HG03571 (cell line): ENCODE results near the gene CNNM1.

ENCODE experiments used
- ATAC-seq: cut with Tn5 transposase; IDR thresholded peaks from one replicate; pipeline ENCODE4 v1.9.1; 2021; ENCODE audit not compliant: unreplicated experiment

Gene CNNM1

DNA sequence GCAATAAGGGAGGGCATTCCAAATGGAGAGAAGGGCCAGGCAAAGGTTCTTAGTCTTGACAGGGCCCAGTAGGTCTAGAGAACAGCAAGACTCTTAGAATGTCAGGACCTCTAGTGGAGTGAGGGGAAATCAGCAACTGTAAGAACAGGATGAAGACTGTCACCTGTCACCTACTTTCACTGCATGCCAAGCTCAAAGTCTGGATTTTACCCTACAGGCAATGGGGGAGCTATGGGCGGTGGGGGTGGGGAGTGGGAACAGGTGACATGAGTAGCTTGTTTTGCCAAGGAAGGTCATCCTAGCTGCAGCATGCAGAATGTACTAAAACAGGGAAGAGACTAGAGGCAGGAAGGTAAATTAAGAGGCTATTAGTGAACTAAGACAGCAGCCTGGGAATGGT lies 82.9 kb downstream of the CNNM1 start:
- no peak for ATAC-seq

DNA sequence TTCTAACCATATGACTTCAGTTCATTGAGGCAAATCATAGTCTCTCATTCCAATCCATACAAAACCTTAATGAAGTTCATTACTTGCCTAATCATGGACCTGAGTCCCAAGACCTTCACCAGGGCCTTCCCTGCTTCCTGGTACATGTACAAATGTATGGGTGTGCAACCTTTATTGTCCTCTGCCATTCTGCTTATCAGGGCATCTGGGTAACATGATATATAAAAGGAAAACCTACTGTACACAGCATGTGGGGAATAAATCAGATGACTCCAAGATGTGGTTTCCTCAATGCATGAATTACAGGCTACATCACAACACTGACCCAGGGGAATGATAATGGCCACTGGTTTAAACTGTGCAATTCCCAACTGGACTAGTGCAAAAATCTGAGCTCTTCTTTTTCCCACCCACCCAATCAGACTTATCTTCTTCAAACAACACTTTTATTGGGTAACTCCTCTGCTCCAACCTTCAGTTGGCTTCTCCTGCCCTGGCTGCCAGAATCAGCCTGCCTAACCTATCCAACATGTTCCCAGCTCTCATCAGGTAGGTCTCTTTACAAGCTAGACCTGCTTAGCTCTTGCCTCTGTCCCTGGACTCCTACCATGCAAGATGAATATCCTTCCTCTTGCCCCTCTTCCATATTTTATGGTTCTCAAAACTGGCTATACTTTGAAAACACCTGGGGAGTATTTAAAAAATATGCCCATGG lies 89.9 kb downstream of the CNNM1 start:
- no peak for ATAC-seq

- no peak for ATAC-seq
Observed at GRCh38 chr10:99419688-99420087, 90.5 kb downstream of the CNNM1 start.

GRCh38 chr10:99421233-99421739 lies 92.1 kb downstream of the CNNM1 start:
- no peak for ATAC-seq

DNA sequence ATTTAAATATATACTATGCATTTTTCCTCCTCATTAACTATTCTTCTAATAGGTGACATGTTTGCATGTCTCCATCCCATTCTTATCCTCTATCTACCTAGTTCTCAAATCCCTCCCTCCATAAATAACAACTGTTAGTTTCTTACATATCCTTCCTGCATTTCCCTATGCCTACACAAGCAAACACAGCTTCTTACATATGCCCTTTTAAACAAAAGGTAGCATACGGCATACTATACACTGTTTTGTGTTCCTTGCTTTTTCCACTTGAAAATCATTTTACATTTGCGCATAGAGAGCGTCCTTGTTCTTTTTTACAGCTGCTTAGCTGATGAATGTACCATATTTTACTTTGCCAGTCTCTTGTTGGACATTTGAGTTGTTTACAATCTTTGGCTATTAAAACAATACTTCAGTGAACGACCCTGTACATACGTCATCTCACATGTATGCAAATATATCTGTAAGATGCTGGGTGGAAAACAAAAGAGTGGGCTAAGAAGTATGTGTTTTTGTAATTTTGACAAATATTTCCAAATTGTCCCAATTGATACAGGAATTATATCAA lies 93.5 kb downstream of the CNNM1 start:
- no peak for ATAC-seq

DNA sequence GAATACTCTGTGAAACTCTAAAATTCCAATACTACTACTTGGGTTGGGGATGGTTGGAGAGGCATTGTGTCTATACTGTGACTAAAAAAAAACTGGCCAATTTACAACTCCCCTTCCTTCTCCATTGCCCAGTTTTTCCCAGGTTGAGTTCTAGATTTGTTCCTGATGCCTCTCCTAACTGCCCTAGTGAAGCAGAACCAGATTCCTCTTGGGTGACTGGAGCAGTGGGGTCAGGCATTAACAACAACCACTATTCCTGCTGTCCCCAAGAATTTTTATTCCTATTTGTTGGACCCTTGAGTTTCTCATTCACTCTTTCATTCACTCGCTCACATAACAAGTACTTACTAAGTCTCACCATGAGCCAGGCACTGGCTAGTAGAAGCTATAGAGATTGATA lies 95.5 kb downstream of the CNNM1 start:
- ATAC-seq = no peak

GRCh38 chr10:99425204-99425603 lies 96.0 kb downstream of the CNNM1 start:
- ATAC-seq = no peak

GRCh38 chr10:99426689-99427088 lies 97.5 kb downstream of the CNNM1 start:
- ATAC-seq = no peak

DNA sequence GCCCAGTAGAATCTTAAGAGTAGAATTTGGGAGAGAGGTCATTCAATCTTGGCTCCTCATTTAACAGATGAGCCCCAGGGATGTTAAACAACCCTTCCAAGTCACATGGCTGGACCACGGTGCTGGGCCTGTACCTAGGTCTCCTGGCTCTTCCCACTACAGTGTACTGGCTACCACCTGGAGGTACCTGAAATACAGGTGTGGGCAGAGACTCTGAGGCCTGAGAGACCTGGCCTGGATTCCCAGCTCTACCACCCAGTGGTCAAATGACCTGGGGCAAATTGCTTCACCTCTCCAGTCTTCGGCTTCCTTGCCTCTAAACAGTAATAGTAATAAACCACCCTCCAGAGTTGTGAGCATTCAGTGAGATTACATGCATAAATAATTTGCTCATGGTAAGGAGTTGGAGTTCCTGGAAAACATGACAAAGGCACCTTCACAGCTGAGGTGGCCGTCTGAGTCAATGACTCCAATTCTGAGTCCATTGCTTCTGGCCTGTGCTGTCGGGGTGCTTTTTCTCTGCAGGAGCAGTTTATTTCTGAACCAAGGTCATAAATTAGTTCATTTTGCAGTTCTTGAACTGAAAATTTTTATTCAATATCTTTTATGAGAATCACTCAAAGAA lies 98.5 kb downstream of the CNNM1 start:
- ATAC-seq = no peak

DNA sequence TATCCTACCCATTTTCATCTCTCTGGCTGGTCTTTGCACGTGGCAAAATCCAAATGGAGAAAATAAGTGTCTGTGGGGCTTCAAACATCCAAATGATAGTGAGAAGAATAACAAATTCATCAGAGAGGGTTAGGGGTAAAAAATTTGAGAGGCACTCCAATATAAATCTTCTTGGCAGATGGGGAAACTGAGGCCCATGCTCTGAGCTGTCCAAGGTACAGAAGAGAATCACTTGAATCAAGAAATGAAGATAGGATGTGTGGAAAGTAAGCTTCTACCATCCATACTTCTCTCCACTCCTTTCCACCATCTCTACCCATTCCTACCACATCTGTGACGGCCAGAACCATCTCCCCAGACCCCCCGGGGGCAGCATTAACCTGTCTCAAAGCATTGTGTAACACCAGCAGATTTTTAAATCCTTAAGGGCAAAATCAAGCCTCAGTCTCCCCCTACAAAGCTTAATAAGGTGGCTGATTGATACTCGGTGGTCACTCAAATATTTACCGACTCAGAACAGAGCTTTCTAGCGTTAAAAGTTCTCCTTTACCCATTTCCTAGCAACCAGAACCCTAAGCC lies 100.5 kb downstream of the CNNM1 start:
- no peak for ATAC-seq

GRCh38 chr10:99430116-99430450 lies 100.9 kb downstream of the CNNM1 start:
- ATAC-seq = peak; percentile 5

GRCh38 chr10:99430451-99431189 lies 101.5 kb downstream of the CNNM1 start, which contains the start of gene GOT1:
Gene GOT1, minus strand, starts transcription at chr10:99430624. Its CDS starts 59 bp downstream, at chr10:99430565.
- peak; percentile 89 for ATAC-seq

GRCh38 chr10:99431190-99431760 lies 102.1 kb downstream of the CNNM1 start:
- ATAC-seq = no peak

- no peak for ATAC-seq
Observed at GRCh38 chr10:99432047-99432446, 102.9 kb downstream of the CNNM1 start.

DNA sequence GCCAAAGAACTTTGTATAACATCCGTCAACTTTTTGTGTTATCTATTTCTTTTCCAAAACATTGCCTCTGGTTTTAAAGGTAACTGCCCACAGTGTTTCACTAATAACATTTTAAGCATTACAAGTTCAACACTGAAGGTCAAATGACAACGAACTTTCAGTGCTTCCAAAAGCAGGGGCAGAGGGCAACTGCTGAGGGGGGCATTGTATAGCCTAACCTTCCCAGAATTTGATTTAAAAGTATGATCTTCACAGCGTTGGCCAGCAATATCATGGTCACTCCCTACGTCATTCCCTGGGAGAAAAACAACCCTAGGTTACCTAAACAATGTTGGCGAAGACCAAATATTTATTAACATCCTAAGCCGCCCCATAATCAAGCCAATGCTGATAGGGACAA lies 103.7 kb downstream of the CNNM1 start:
- ATAC-seq = no peak

- no peak for ATAC-seq
Observed at GRCh38 chr10:99433378-99434020, 104.3 kb downstream of the CNNM1 start.

- no peak for ATAC-seq
Observed at GRCh38 chr10:99435986-99436638, 107.0 kb downstream of the CNNM1 start.

DNA sequence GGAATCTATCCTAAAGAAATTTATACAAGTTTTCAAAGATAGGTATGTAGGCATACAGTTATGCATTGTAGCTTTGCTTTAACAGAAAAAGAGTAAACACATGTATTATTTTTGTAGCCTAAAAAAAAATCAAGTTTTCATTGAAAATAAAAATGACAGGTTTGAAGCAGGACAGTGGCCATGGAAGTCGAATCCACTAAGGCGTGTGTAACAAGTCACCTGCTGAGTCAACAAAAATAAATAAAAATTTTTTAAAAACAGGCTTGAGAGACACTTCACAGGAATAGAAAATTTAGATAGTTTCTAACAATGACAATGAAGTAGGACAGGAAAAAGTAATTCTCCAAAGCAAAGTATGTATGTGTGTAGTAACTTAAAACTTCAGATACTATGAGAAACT lies 109.7 kb downstream of the CNNM1 start:
- ATAC-seq = no peak

GRCh38 chr10:99442394-99442793 lies 113.2 kb downstream of the CNNM1 start:
- ATAC-seq = no peak

- ATAC-seq = no peak
Observed at GRCh38 chr10:99443500-99443899, 114.3 kb downstream of the CNNM1 start.
